ACC112 (cell line): ENCODE data around the gene MTA1.

Experiments used
- H2AFZ ChIP-seq: fragments of 200-600 bp; sonication (generic); one replicate; pipeline ENCODE4 v1.6.0; 2017; ENCODE audit warnings: antibody characterized with exemption, low read length; ENCODE audit not compliant: unreplicated experiment
- H3K27ac ChIP-seq: fragments of 200-600 bp; sonication (generic); 2 replicates; pipeline ENCODE4 v1.5.1; 2014; ENCODE audit warnings: low read depth, mild to moderate bottlenecking, antibody characterized with exemption, low read length, moderate library complexity
- H3K27me3 ChIP-seq: fragments of 200-600 bp; sonication (generic); 2 replicates; pipeline ENCODE4 v1.6.1; 2014; ENCODE audit warnings: mild to moderate bottlenecking, antibody characterized with exemption, low read length, moderate library complexity, mixed read lengths; ENCODE audit not compliant: insufficient read depth
- H3K36me3 ChIP-seq: fragments of 200-600 bp; sonication (generic); 2 replicates; pipeline ENCODE4 v1.6.1; 2016; ENCODE audit warnings: mild to moderate bottlenecking, antibody characterized with exemption, low read length, moderate library complexity, mixed read lengths; ENCODE audit not compliant: insufficient read depth
- H3K4me1 ChIP-seq: fragments of 200-600 bp; sonication (generic); one replicate; pipeline ENCODE4 v1.6.1; 2016; ENCODE audit warnings: low read length, mixed read lengths; ENCODE audit not compliant: insufficient read depth, unreplicated experiment, control insufficient read depth
- H3K4me3 ChIP-seq: fragments of 200-600 bp; sonication (generic); 2 replicates; pipeline ENCODE4 v1.5.1; 2014; ENCODE audit warnings: mild to moderate bottlenecking, low read depth, low read length
- H3K79me2 ChIP-seq: fragments of 200-600 bp; sonication (generic); one replicate; pipeline ENCODE4 v1.6.0; 2016; ENCODE audit warnings: low read length; ENCODE audit not compliant: control insufficient read depth, unreplicated experiment, insufficient read depth

MTA1 gene

GRCh38 chr14:105466531-105467248 lies 47.1 kb downstream of the MTA1 start:
- Histone ChIP-seq H3K27me3 (no peaks in the 10 kb centered on the region), H3K4me1 (peaks cover 6% of the 10 kb centered on the region), H3K36me3 (peaks cover 4% of the 10 kb centered on the region; the same call in 1 of the 2 replicates), H2AFZ (no peak overlapping the region), H3K4me3 (no peak overlapping the region), H3K27ac (no peak overlapping the region), H3K79me2 (no peaks in the 10 kb centered on the region)

GRCh38 chr14:105467249-105467941 lies 47.8 kb downstream of the MTA1 start:
- Histone ChIP-seq H3K4me3 (no peak overlapping the region), H2AFZ (no peak overlapping the region), H3K79me2 (no peaks in the 10 kb centered on the region), H3K27me3 (no peaks in the 10 kb centered on the region), H3K36me3 (peaks cover 4% of the 10 kb centered on the region; the same call in 1 of the 2 replicates), H3K27ac (no peak overlapping the region), H3K4me1 (peaks cover 6% of the 10 kb centered on the region)

- no peaks in the 10 kb centered on the region for H3K79me2 ChIP-seq
- no peaks in the 10 kb centered on the region for H3K27me3 ChIP-seq
- no peak overlapping the region for H3K27ac ChIP-seq
- no peak overlapping the region for H2AFZ ChIP-seq
- H3K36me3 ChIP-seq, result peaks cover 4% of the 10 kb centered on the region; the same call in 1 of the 2 replicates
- peaks cover 12% of the 10 kb centered on the region for H3K4me1 ChIP-seq
- H3K4me3 ChIP-seq, result no peak overlapping the region
These were observed 48.4 kb downstream of the MTA1 start for GRCh38 chr14:105467942-105468471.

GRCh38 chr14:105468621-105469241 lies 49.1 kb downstream of the MTA1 start:
- H3K4me1 ChIP-seq, result peaks cover 17% of the 10 kb centered on the region
- H3K4me3 ChIP-seq, result no peak overlapping the region

GRCh38 chr14:105469456-105470349 lies 50.1 kb downstream of the MTA1 start:
- Histone ChIP-seq H3K4me1 (peaks cover 19% of the 10 kb centered on the region), H3K36me3 (peaks cover 3% of the 10 kb centered on the region; the same call in 1 of the 2 replicates), H3K79me2 (no peaks in the 10 kb centered on the region), H3K27ac (no peak overlapping the region), H2AFZ (no peak overlapping the region), H3K4me3 (no peak overlapping the region), H3K27me3 (no peaks in the 10 kb centered on the region)

More at GRCh38 chr14:105468621-105469241, 49.1 kb downstream of the MTA1 start:
- Histone ChIP-seq H3K79me2 (no peaks in the 10 kb centered on the region), H3K36me3 (peaks cover 4% of the 10 kb centered on the region; the same call in 1 of the 2 replicates), H3K27ac (no peak overlapping the region), H3K27me3 (no peaks in the 10 kb centered on the region), H2AFZ (no peak overlapping the region)

GRCh38 chr14:105470350-105471296 lies 51.0 kb downstream of the MTA1 start:
- H3K27ac ChIP-seq, result no peak overlapping the region
- H3K27me3 ChIP-seq, result no peaks in the 10 kb centered on the region
- H3K36me3 ChIP-seq, result no peaks in the 10 kb centered on the region
- H3K4me1 ChIP-seq, result peaks cover 13% of the 10 kb centered on the region
- H2AFZ ChIP-seq, result no peak overlapping the region
- no peaks in the 10 kb centered on the region for H3K79me2 ChIP-seq
- H3K4me3 ChIP-seq, result no peak overlapping the region

- no peak overlapping the region for H3K27ac ChIP-seq
- H3K4me1 ChIP-seq, result peaks cover 16% of the 10 kb centered on the region
- no peak overlapping the region for H3K4me3 ChIP-seq
- H3K36me3 ChIP-seq, result no peaks in the 10 kb centered on the region
- H3K27me3 ChIP-seq, result no peaks in the 10 kb centered on the region
- H3K79me2 ChIP-seq, result no peaks in the 10 kb centered on the region
- H2AFZ ChIP-seq, result no peak overlapping the region
These were observed 51.7 kb downstream of the MTA1 start for GRCh38 chr14:105471297-105471821.

- no peak overlapping the region for H3K27ac ChIP-seq
- H3K27me3 ChIP-seq, result no peaks in the 10 kb centered on the region
- peaks cover 22% of the 10 kb centered on the region for H3K4me1 ChIP-seq
- H3K4me3 ChIP-seq, result no peak overlapping the region
- no peaks in the 10 kb centered on the region for H3K36me3 ChIP-seq
- no peak overlapping the region for H2AFZ ChIP-seq
- peaks cover 6% of the 10 kb centered on the region for H3K79me2 ChIP-seq
These were observed 52.3 kb downstream of the MTA1 start for GRCh38 chr14:105471823-105472485.

GRCh38 chr14:105472486-105472991 lies 52.9 kb downstream of the MTA1 start:
- Histone ChIP-seq H3K4me1 (peaks cover 26% of the 10 kb centered on the region), H2AFZ (no peak overlapping the region), H3K27me3 (no peaks in the 10 kb centered on the region), H3K27ac (no peak overlapping the region), H3K36me3 (no peaks in the 10 kb centered on the region), H3K79me2 (peaks cover 11% of the 10 kb centered on the region), H3K4me3 (no peak overlapping the region)
